Keratinocyte (primary cell): ENCODE measurements around the gene ARMC2. TPM values are rescaled to one million over a fixed set of nuclear protein-coding genes. Genes with fewer than 3 reads are reported as not detected.

ENCODE experiments used
- DNase-seq: peaks from one replicate; pipeline ENCODE4 v3.0.0-alpha.2; 2011; ENCODE audit warnings: low read depth, missing footprints, low spot score
- FAIRE-seq: peaks from 2 replicates; lab custom pipeline; 2011; peaks lifted over from hg19 to GRCh38; lab: Jason Lieb, UNC
- H2AFZ ChIP-seq: 2 replicates; pipeline ENCODE4 v1.6.0; 2012; ENCODE audit warnings: low read length, control low read depth, inconsistent platforms; ENCODE audit not compliant: control insufficient read depth
- H3K27ac ChIP-seq: 2 replicates; pipeline ENCODE4 v1.5.1; 2011; ENCODE audit warnings: low read length; ENCODE audit not compliant: control insufficient read depth, insufficient read depth
- H3K27me3 ChIP-seq: 3 replicates; pipeline ENCODE4 v1.6.0; 2011; ENCODE audit warnings: low read length; ENCODE audit not compliant: control insufficient read depth, insufficient read depth; ENCODE audit errors: extremely low read depth
- H3K36me3 ChIP-seq, 2 experiments: 2 replicates in 1 of 2; 3 replicates in 1 of 2; pipeline ENCODE4 v1.5.1; 2011; ENCODE audit warnings: low read length in 2 of 2, mild to moderate bottlenecking in 1 of 2; ENCODE audit not compliant: control insufficient read depth in 2 of 2, insufficient read depth in 2 of 2; ENCODE audit errors: extremely low read depth in 1 of 2
- H3K4me1 ChIP-seq: 3 replicates; pipeline ENCODE4 v1.5.1; 2011; ENCODE audit warnings: low read length; ENCODE audit not compliant: control insufficient read depth, insufficient read depth; ENCODE audit errors: extremely low read depth
- H3K4me2 ChIP-seq: 3 replicates; pipeline ENCODE4 v1.6.0; 2011; ENCODE audit warnings: low read depth, low read length; ENCODE audit not compliant: control insufficient read depth, insufficient read depth; ENCODE audit errors: extremely low read depth
- H3K4me3 ChIP-seq, 3 experiments: fragments of 200-600 bp in 1 of 3; sonication (generic) in 1 of 3; 2 replicates in 2 of 3; 3 replicates in 1 of 3; pipeline ENCODE4 v1.5.1; 2011 to 2016; ENCODE audit warnings: low read length in 3 of 3, mild to moderate bottlenecking in 3 of 3, control low read depth in 2 of 3, inconsistent platforms in 1 of 3, low read depth in 1 of 3, mixed read lengths in 1 of 3, mixed run types in 1 of 3, moderate library complexity in 1 of 3; ENCODE audit not compliant: control insufficient read depth in 2 of 3, insufficient read depth in 2 of 3; ENCODE audit errors: extremely low read depth in 1 of 3
- H3K79me2 ChIP-seq: 2 replicates; pipeline ENCODE4 v1.6.0; 2012; ENCODE audit warnings: low read length; ENCODE audit not compliant: control insufficient read depth, insufficient read depth
- H3K9ac ChIP-seq: 3 replicates; pipeline ENCODE4 v1.6.0; 2011; ENCODE audit warnings: low read length; ENCODE audit not compliant: control insufficient read depth, insufficient read depth; ENCODE audit errors: extremely low read depth
- H3K9me1 ChIP-seq: 3 replicates; pipeline ENCODE4 v1.6.0; 2011; ENCODE audit warnings: low read length; ENCODE audit not compliant: control insufficient read depth, insufficient read depth; ENCODE audit errors: extremely low read depth
- H3K9me3 ChIP-seq: 2 replicates; pipeline ENCODE4 v1.5.1; 2012; ENCODE audit warnings: low read depth, low read length; ENCODE audit not compliant: control insufficient read depth
- H4K20me1 ChIP-seq: 3 replicates; pipeline ENCODE4 v1.6.0; 2011; ENCODE audit warnings: low read length; ENCODE audit not compliant: control insufficient read depth, insufficient read depth; ENCODE audit errors: extremely low read depth
- CTCF ChIP-seq, 3 experiments: IDR thresholded peaks in 1 of 3; conservative IDR thresholded peaks in 1 of 3; optimal IDR thresholded peaks in 1 of 3; 2 replicates in 2 of 3; 3 replicates in 1 of 3; pipeline versions ENCODE3 to v1.5.1; 2011; ENCODE audit warnings: low read length in 3 of 3, mild to moderate bottlenecking in 3 of 3, moderate library complexity in 2 of 3, control low read depth in 1 of 3, inconsistent platforms in 1 of 3; ENCODE audit not compliant: insufficient read depth in 2 of 3; ENCODE audit errors: extremely low read depth in 1 of 3
- EZH2 ChIP-seq: IDR thresholded peaks from one replicate; pipeline ENCODE4 v1.6.1; 2012; ENCODE audit warnings: inconsistent platforms, mild to moderate bottlenecking, low read length, moderate library complexity
- dilution Hi-C: fragments of 300-500 bp; cut with MboI; formaldehyde crosslinking; loops from one replicate; pipeline ENCODE4 v1.7.0; 2020; ENCODE audit warnings: low sequenced_read_pairs; ENCODE audit not compliant: extremely low pct_ligation_motif_present
- polyA plus RNA-seq, 5 experiments: library from polyadenylated mRNA; depleted of rRNA in 3 of 5; stranded (reverse) in 3 of 5; stranded (forward) in 1 of 5; unstranded in 1 of 5; fragments of >200 nt; gene quantifications; 1 replicate in 1 of 5; 2 replicates in 3 of 5; 3 replicates in 1 of 5; pipeline versions ENCODE4 v1.2.1 to v1.2.3, GENCODE V29; 2011 to 2012; ENCODE audit warnings: missing spikeins in 2 of 5, low read depth in 1 of 5, low replicate concordance in 1 of 5

ARMC2 gene
- polyA plus RNA-seq, 1 donor (not counting 4 experiments of a cell fraction or from before 2014, with no cell fraction given): 3.8 TPM

GRCh38 chr6:108988296-108988695, 140.1 kb downstream of the ARMC2 start:
- Histone ChIP-seq H3K4me2 (no peak overlapping the region), H3K9ac (no peak overlapping the region), H2AFZ (no peak overlapping the region), H3K4me1 (no peaks in the 10 kb centered on the region), H3K79me2 (no peaks in the 10 kb centered on the region), H3K27ac (no peak overlapping the region), H3K36me3 (peaks cover 5 to 14% of the 10 kb centered on the region in 2 experiments), H3K9me1 (no peaks in the 10 kb centered on the region), H3K9me3 (no peaks in the 10 kb centered on the region), H3K27me3 (no peaks in the 10 kb centered on the region), H3K4me3 (no peak overlapping the region), H4K20me1 (no peaks in the 10 kb centered on the region)
- TF ChIP-seq EZH2 (no peak), CTCF (optimal IDR thresholded peaks at IDR 0.05 in 1 of 3, IDR thresholded peaks at IDR 0.05 in 1 of 3, conservative IDR thresholded peaks at IDR 0.05 in 1 of 3; ENCODE audit: extremely low read depth in 1 of 3, insufficient read depth in 2 of 3, low read length in 3 of 3) (no peak)
- no peak for DNase-seq
- FAIRE-seq: no peak
- dilution Hi-C loops: no loop called here

GRCh38 chr6:108988765-108989164, 140.5 kb downstream of the ARMC2 start:
- FAIRE-seq (no peak), DNase-seq (no peak)
- H3K79me2 ChIP-seq: no peaks in the 10 kb centered on the region
- H4K20me1 ChIP-seq: no peaks in the 10 kb centered on the region
- H3K36me3 ChIP-seq: peaks cover 5 to 15% of the 10 kb centered on the region in 2 experiments
- H3K27me3 ChIP-seq: no peaks in the 10 kb centered on the region
- H3K4me2 ChIP-seq: no peak overlapping the region
- no peaks in the 10 kb centered on the region for H3K9me3 ChIP-seq
- no peaks in the 10 kb centered on the region for H3K9me1 ChIP-seq
- no peaks in the 10 kb centered on the region for H3K4me1 ChIP-seq
- dilution Hi-C loops: no loop called here
- no peak overlapping the region for H2AFZ ChIP-seq
- no peak overlapping the region for H3K4me3 ChIP-seq
- no peak for TF ChIP-seq EZH2
- TF ChIP-seq CTCF (optimal IDR thresholded peaks at IDR 0.05 in 1 of 3, IDR thresholded peaks at IDR 0.05 in 1 of 3, conservative IDR thresholded peaks at IDR 0.05 in 1 of 3; ENCODE audit: extremely low read depth in 1 of 3, insufficient read depth in 2 of 3, low read length in 3 of 3): no peak
- no peak overlapping the region for H3K9ac ChIP-seq
- no peak overlapping the region for H3K27ac ChIP-seq
